GM23338 (cell line): ENCODE data around the gene CCDC80. TPM values are rescaled to one million over a fixed set of nuclear protein-coding genes. Genes with fewer than 3 reads are reported as not detected.

ENCODE experiments used
- ATAC-seq: fragments of 200-7000 bp; cut with Tn5 transposase; 3 replicates; pipeline ENCODE4 v1.9.1; 2020
- DNase-seq: peaks from one replicate; pipeline ENCODE4 v3.0.0-alpha.2; 2015; ENCODE audit warnings: low spot score
- H2AFZ ChIP-seq: fragments of 200-600 bp; sonication (generic); 2 replicates; pipeline ENCODE4 v1.8.0; 2016; ENCODE audit warnings: antibody characterized with exemption, mild to moderate bottlenecking, moderate library complexity
- H3F3A ChIP-seq: fragments of 200-600 bp; sonication (generic); replicated peaks from 2 replicates; pipeline ENCODE4 v1.8.0; 2017; ENCODE audit warnings: antibody characterized with exemption, mixed run types, low read depth
- H3K27ac ChIP-seq: fragments of 200-600 bp; sonication (generic); 2 replicates; pipeline ENCODE4 v1.6.1; 2016; ENCODE audit warnings: low read depth
- H3K27me3 ChIP-seq: fragments of 200-600 bp; sonication (generic); 2 replicates; pipeline ENCODE4 v1.8.0; 2016; ENCODE audit warnings: mild to moderate bottlenecking, mixed run types, moderate library complexity; ENCODE audit not compliant: insufficient read depth
- H3K36me3 ChIP-seq: fragments of 200-600 bp; sonication (generic); 2 replicates; pipeline ENCODE4 v1.8.0; 2016; ENCODE audit warnings: mild to moderate bottlenecking; ENCODE audit not compliant: insufficient read depth
- H3K4me1 ChIP-seq: fragments of 200-600 bp; sonication (generic); 2 replicates; pipeline ENCODE4 v1.8.0; 2016; ENCODE audit warnings: mild to moderate bottlenecking, moderate library complexity; ENCODE audit not compliant: insufficient read depth
- H3K4me2 ChIP-seq: fragments of 200-600 bp; sonication (generic); 2 replicates; pipeline ENCODE4 v1.7.1; 2017; ENCODE audit warnings: mixed run types
- H3K4me3 ChIP-seq: fragments of 200-600 bp; sonication (generic); 2 replicates; pipeline ENCODE4 v1.6.1; 2016; ENCODE audit warnings: mixed run types
- H3K79me2 ChIP-seq: fragments of 200-600 bp; sonication (generic); replicated peaks from 2 replicates; pipeline ENCODE4 v1.8.0; 2017; ENCODE audit warnings: mild to moderate bottlenecking; ENCODE audit not compliant: insufficient read depth
- H3K9me2 ChIP-seq: fragments of 200-600 bp; sonication (generic); 2 replicates; pipeline ENCODE4 v1.8.0; 2017; ENCODE audit not compliant: insufficient read depth
- H4K20me1 ChIP-seq: fragments of 200-600 bp; sonication (generic); replicated peaks from 2 replicates; pipeline ENCODE4 v1.8.0; 2017; ENCODE audit warnings: mild to moderate bottlenecking; ENCODE audit not compliant: insufficient read depth
- H3K27ac Mint-ChIP-seq: 2 replicates; pipeline ENCODE4 v1.8.0; 2020; ENCODE audit warnings: inconsistent platforms, mild to moderate bottlenecking, moderate library complexity, mixed read lengths
- H3K27me3 Mint-ChIP-seq: 3 replicates; pipeline ENCODE4 v1.8.0; 2022; ENCODE audit warnings: low read depth, mild to moderate bottlenecking, moderate library complexity, mixed read lengths, inconsistent platforms; ENCODE audit not compliant: insufficient read depth, poor library complexity
- H3K36me3 Mint-ChIP-seq: 3 replicates; pipeline ENCODE4 v1.8.0; 2021; ENCODE audit warnings: low read depth, mild to moderate bottlenecking, inconsistent platforms, moderate library complexity, mixed read lengths
- H3K4me1 Mint-ChIP-seq: 3 replicates; pipeline ENCODE4 v1.8.0; 2020; ENCODE audit warnings: mild to moderate bottlenecking, inconsistent platforms, mixed read lengths
- H3K4me3 Mint-ChIP-seq: 3 replicates; pipeline ENCODE4 v1.8.0; 2021; ENCODE audit warnings: moderate library complexity, mild to moderate bottlenecking, inconsistent platforms, mixed read lengths
- H3K9me3 Mint-ChIP-seq: 3 replicates; pipeline ENCODE4 v1.8.0; 2020; ENCODE audit warnings: moderate library complexity, mild to moderate bottlenecking, inconsistent platforms, mixed read lengths
- CREB1 ChIP-seq: fragments of 250-450 bp; sonication (Bioruptor Pico); IDR thresholded peaks from 2 replicates; pipeline ENCODE4 v1.5.0; 2020; ENCODE audit warnings: low read depth, mild to moderate bottlenecking, moderate library complexity
- CTCF ChIP-seq, 2 experiments: fragments of 200-600 bp in 1 of 2; sonication (generic) in 1 of 2; conservative IDR thresholded peaks; 2 replicates each; pipeline versions ENCODE4 v1.5.1 to v1.6.1; 2016 to 2017; ENCODE audit warnings: antibody characterized with exemption in 2 of 2, low read depth in 2 of 2, mild to moderate bottlenecking in 2 of 2, moderate library complexity in 1 of 2
- ETS1 ChIP-seq: IDR thresholded peaks from 2 replicates; pipeline ENCODE4 v1.6.1; 2016; ENCODE audit warnings: antibody characterized with exemption
- EZH2 ChIP-seq: fragments of 200-600 bp; sonication (generic); IDR thresholded peaks from one replicate; pipeline ENCODE4 v1.8.0; 2017; ENCODE audit warnings: antibody characterized with exemption, mild to moderate bottlenecking, low read depth; ENCODE audit not compliant: unreplicated experiment
- EZH2phosphoT487 ChIP-seq: fragments of 200-600 bp; sonication (generic); IDR thresholded peaks from one replicate; pipeline ENCODE4 v1.8.1; 2018; ENCODE audit warnings: antibody characterized with exemption; ENCODE audit not compliant: unreplicated experiment
- NANOG ChIP-seq: IDR thresholded peaks from 2 replicates; pipeline ENCODE4 v1.6.1; 2016; ENCODE audit warnings: antibody characterized with exemption, borderline replicate concordance
- POLR2AphosphoS5 ChIP-seq: IDR thresholded peaks from 2 replicates; pipeline ENCODE4 v1.6.1; 2016; ENCODE audit warnings: antibody characterized with exemption, low read depth
- ZNF331 ChIP-seq: fragments of 250-450 bp; sonication (Bioruptor Pico); IDR thresholded peaks from 2 replicates; pipeline ENCODE4 v1.5.0; 2020; ENCODE audit warnings: low read depth, mild to moderate bottlenecking, moderate library complexity
- polyA plus RNA-seq: library from polyadenylated mRNA; unstranded; fragments of >200 nt; fragmentation: Nextera tagmentation; extraction: Ambion mirVana; gene quantifications from 2 replicates; pipeline ENCODE4 v1.2.1, GENCODE V29; 2016
- total RNA-seq: library from RNA; depleted of rRNA; stranded (reverse); fragments of >200 nt; shearing (Covaris generic); gene quantifications from 2 replicates; pipeline ENCODE4 v1.2.3, GENCODE V29; 2014
- TF ChIP-seq, protein P1 (sequence below): IDR thresholded peaks from one replicate; pipeline ENCODE4 v1.6.1; 2018; ENCODE audit warnings: antibody characterized with exemption; ENCODE audit not compliant: unreplicated experiment

The CCDC80 gene
- total and polyA plus RNA-seq, 2 experiments from 2014 or later: 5.4 to 6.7 TPM

DNA sequence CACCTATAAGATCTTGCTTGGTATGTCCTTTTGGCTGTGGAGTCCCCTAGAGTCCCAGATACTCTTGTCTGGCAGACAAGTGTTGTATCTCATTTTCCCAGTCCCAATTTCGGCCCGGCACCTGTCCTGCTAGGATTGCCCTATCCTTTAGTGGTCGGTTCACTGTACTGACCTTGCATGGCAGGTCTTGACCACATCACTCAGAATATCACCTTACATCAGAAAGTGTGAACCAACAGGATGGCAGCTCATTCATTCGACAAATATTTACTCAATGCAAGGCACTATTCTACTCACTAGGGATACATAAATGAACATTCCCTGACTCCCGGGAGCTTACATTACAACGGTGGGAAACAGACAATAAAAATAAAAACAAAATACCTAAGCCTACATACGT lies 5.7 kb upstream of the CCDC80 start:
- TF ChIP-seq ETS1 (no peak), EZH2phosphoT487 (no peak), CREB1 (CRISPR knock-in tag) (no peak)
- ATAC-seq (no peak), DNase-seq (peak; percentile 21)
- H3K27ac ChIP-seq: peak overlapping the region; percentile 2; the same call in 1 of the 2 replicates
- peaks cover 1% of the 10 kb centered on the region for H3K27me3 Mint-ChIP-seq
- peaks cover 23% of the 10 kb centered on the region for H3K4me1 Mint-ChIP-seq
- no peak overlapping the region for H3K4me3 ChIP-seq
- no peaks in the 10 kb centered on the region for H3F3A ChIP-seq
- H3K27me3 ChIP-seq: no peaks in the 10 kb centered on the region
- peaks cover 3% of the 10 kb centered on the region; the same call in 1 of the 2 replicates for H3K9me2 ChIP-seq
- 0 out of 2 replicates have a peak overlapping the region, but pooled peaks have one; percentile 50 for H3K4me2 ChIP-seq
- no peak overlapping the region for H2AFZ ChIP-seq
- H3K9me3 Mint-ChIP-seq: no peaks in the 10 kb centered on the region
- H4K20me1 ChIP-seq: no peaks in the 10 kb centered on the region
- H3K27ac Mint-ChIP-seq: peak overlapping the region; percentile 17
- no peak overlapping the region for H3K4me3 Mint-ChIP-seq
- H3K79me2 ChIP-seq: no peaks in the 10 kb centered on the region
- no peaks in the 10 kb centered on the region for H3K36me3 Mint-ChIP-seq
- H3K4me1 ChIP-seq: peaks cover 41% of the 10 kb centered on the region
- H3K36me3 ChIP-seq: no peaks in the 10 kb centered on the region

- Mint-ChIP-seq H3K36me3 (no peaks in the 10 kb centered on the region), H3K4me1 (peaks cover 23% of the 10 kb centered on the region), H3K4me3 (no peak overlapping the region), H3K27ac (no peak overlapping the region), H3K9me3 (no peaks in the 10 kb centered on the region), H3K27me3 (no peaks in the 10 kb centered on the region)
- H3K27me3 ChIP-seq: no peaks in the 10 kb centered on the region
- H3F3A ChIP-seq: no peaks in the 10 kb centered on the region
- ATAC-seq (no peak), DNase-seq (peak; percentile 22)
- no peaks in the 10 kb centered on the region for H3K79me2 ChIP-seq
- no peaks in the 10 kb centered on the region for H4K20me1 ChIP-seq
- no peak for TF ChIP-seq ZNF331 (CRISPR knock-in tag)
- TF ChIP-seq CTCF (conservative IDR thresholded peaks at IDR 0.05; ENCODE audit: low read depth in 2 of 2): peak in 1 of 2 experiments; percentile 8; a peak in 1 of 4 replicates
- TF ChIP-seq EZH2phosphoT487: no peak
- peaks cover 56% of the 10 kb centered on the region for H3K4me1 ChIP-seq
- H3K4me2 ChIP-seq: no peak overlapping the region
- H3K36me3 ChIP-seq: no peaks in the 10 kb centered on the region
- no peak overlapping the region for H3K4me3 ChIP-seq
- H3K27ac ChIP-seq: no peak overlapping the region
- peaks cover 3% of the 10 kb centered on the region; the same call in 1 of the 2 replicates for H3K9me2 ChIP-seq
- no peak overlapping the region; the same call in 1 of the 2 replicates for H2AFZ ChIP-seq
These were observed 3.5 kb upstream of the CCDC80 start for GRCh38 chr3:112644453-112644852.

DNA sequence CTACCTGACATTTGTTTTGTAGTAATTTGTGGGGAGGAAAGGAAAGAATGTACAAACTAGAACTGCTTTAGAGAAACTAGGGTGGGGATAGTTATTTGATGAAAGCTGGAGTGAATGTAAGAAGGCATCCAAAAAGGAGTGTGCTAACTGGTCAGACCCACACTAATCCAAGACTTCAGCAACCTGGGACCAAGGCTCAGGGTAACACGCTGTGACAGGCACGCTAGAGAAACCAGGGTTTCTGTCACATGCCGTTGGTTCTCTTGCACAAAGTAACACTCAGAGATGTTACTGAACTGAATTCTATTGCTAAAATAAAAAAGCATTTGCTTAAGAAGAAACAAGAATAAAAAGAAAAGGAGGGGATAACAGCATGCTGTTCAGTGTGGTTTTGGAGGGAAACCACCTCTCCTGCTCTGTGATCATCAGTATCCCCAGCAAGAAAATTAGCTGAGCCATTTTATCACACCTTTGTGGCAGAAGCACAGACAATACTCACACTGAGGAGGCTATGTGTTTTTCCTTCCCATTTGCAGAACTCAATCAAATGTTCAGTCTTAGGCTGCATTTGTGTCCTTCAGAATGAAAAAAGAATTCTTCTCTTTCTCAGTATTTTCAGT lies 2.8 kb upstream of the CCDC80 start:
- Histone ChIP-seq H3K36me3 (no peaks in the 10 kb centered on the region), H3K4me2 (peak overlapping the region; percentile 58), H3F3A (no peaks in the 10 kb centered on the region), H3K4me3 (peak overlapping the region; percentile 15; the same call in 1 of the 2 replicates), H3K27me3 (no peaks in the 10 kb centered on the region), H3K9me2 (peaks cover 6% of the 10 kb centered on the region; the same call in 1 of the 2 replicates), H2AFZ (peak overlapping the region; percentile 39; the same call in 1 of the 2 replicates), H3K4me1 (peaks cover 56% of the 10 kb centered on the region), H3K79me2 (no peaks in the 10 kb centered on the region), H4K20me1 (no peaks in the 10 kb centered on the region), H3K27ac (no peak overlapping the region)
- Mint-ChIP-seq H3K27ac (no peak overlapping the region), H3K4me1 (peaks cover 21% of the 10 kb centered on the region), H3K36me3 (peaks cover 5% of the 10 kb centered on the region; the same call in 1 of the 3 replicates), H3K4me3 (no peak overlapping the region), H3K27me3 (no peaks in the 10 kb centered on the region), H3K9me3 (no peaks in the 10 kb centered on the region)
- DNase-seq (peak; percentile 24), ATAC-seq (peak; percentile 10)
- TF ChIP-seq, protein P1, sequence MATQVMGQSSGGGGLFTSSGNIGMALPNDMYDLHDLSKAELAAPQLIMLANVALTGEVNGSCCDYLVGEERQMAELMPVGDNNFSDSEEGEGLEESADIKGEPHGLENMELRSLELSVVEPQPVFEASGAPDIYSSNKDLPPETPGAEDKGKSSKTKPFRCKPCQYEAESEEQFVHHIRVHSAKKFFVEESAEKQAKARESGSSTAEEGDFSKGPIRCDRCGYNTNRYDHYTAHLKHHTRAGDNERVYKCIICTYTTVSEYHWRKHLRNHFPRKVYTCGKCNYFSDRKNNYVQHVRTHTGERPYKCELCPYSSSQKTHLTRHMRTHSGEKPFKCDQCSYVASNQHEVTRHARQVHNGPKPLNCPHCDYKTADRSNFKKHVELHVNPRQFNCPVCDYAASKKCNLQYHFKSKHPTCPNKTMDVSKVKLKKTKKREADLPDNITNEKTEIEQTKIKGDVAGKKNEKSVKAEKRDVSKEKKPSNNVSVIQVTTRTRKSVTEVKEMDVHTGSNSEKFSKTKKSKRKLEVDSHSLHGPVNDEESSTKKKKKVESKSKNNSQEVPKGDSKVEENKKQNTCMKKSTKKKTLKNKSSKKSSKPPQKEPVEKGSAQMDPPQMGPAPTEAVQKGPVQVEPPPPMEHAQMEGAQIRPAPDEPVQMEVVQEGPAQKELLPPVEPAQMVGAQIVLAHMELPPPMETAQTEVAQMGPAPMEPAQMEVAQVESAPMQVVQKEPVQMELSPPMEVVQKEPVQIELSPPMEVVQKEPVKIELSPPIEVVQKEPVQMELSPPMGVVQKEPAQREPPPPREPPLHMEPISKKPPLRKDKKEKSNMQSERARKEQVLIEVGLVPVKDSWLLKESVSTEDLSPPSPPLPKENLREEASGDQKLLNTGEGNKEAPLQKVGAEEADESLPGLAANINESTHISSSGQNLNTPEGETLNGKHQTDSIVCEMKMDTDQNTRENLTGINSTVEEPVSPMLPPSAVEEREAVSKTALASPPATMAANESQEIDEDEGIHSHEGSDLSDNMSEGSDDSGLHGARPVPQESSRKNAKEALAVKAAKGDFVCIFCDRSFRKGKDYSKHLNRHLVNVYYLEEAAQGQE: no peak
- TF ChIP-seq NANOG (no peak), CTCF (conservative IDR thresholded peaks at IDR 0.05; ENCODE audit: low read depth in 2 of 2) (no peak), EZH2 (no peak), CREB1 (CRISPR knock-in tag) (no peak), EZH2phosphoT487 (no peak), POLR2AphosphoS5 (no peak)
